Memory B cell (primary cell): ENCODE data around the gene UFC1.
"Not testable (repeated sequence)": the region's sequence is repeated elsewhere in the genome, so short reads cannot be mapped to it uniquely, and the experiment has no call there.

ENCODE experiments used
- ATAC-seq: fragments of 150-1000 bp; cut with Tn5 transposase; 2 replicates; pipeline ENCODE4 v1.10.0; 2021; ENCODE audit warnings: low read depth, mild to moderate bottlenecking, moderate library complexity
- DNase-seq, 2 donors: peaks; one replicate each; pipeline ENCODE4 v3.0.0; 2022; ENCODE audit warnings: low spot score in 2 of 2
- H3K27ac Mint-ChIP-seq: one replicate; pipeline ENCODE4 v1.8.0; 2022; ENCODE audit warnings: mild to moderate bottlenecking, moderate library complexity, mixed read lengths
- H3K27me3 Mint-ChIP-seq: one replicate; pipeline ENCODE4 v1.8.0; 2022; ENCODE audit warnings: mixed read lengths
- H3K36me3 Mint-ChIP-seq: one replicate; pipeline ENCODE4 v1.8.0; 2022; ENCODE audit warnings: mild to moderate bottlenecking, mixed read lengths
- H3K4me1 Mint-ChIP-seq: one replicate; pipeline ENCODE4 v1.8.0; 2022; ENCODE audit warnings: mixed read lengths
- H3K4me3 Mint-ChIP-seq: one replicate; pipeline ENCODE4 v1.8.0; 2022; ENCODE audit warnings: mild to moderate bottlenecking, moderate library complexity, mixed read lengths
- H3K9me3 Mint-ChIP-seq: one replicate; pipeline ENCODE4 v1.8.0; 2022; ENCODE audit warnings: mixed read lengths

Gene UFC1

DNA sequence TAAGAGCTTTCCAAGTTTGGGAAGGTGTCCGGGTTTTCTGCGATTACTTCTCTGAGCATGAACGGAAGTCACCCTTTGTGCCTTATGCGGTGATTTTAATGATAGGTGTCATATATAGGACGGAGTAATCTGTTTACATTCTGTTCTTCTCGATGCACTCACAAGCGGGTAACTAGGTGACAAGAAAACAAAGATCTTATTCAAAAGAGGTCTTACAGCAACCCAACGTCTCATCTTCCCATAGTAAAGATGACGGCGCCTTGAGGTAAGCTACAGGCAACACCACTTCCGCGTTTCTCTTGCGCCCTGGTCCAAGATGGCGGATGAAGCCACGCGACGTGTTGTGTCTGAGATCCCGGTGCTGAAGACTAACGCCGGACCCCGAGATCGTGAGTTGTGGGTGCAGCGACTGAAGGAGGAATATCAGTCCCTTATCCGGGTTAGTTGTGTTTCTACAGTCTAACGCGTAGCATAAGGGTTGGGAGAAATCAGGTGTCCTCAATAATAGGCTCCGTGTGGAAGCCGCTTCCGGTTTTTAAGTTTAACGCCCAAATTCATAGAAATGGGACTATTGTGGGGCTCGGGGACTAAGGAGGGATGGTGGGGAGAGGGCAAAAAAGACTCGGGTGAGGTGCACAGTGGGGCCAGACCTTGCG is at the start of gene UFC1:
Gene UFC1, plus strand, starts transcription at position 297 of the 656 bp plus-strand sequence. Its CDS starts 20 bp downstream, at position 317.
- Mint-ChIP-seq H3K4me1 (peaks cover 14% of the 10 kb centered on the region), H3K9me3 (no peaks in the 10 kb centered on the region), H3K27ac (peak within 1 kb of the TSS; percentile 99), H3K27me3 (no peaks in the 10 kb centered on the region), H3K36me3 (peaks cover 10% of the 10 kb centered on the region), H3K4me3 (peak within 1 kb of the TSS; percentile 100)
- DNase-seq (peak; percentile 79 to 80), ATAC-seq (peak; percentile 94)

DNA sequence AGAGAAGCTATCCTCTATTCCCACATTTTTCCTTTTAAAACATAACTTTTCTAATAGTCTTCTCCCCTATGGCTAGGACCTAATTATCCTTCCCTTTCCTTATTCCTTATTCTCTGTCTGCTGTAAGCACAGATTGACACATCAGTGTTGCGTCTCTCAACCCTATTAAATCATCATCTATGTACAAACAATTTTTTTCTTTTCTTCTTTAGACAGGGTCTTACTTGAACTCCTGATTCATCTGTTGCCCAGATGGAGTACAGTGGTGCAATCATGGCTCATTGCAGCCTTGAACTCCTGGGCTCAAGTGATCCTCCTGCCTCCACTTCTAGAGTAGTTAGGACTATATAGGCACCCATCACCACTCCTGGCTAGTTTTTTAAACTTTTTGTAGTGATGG is 47.3 kb upstream of the UFC1 start:
- no peaks in the 10 kb centered on the region for H3K9me3 Mint-ChIP-seq
- ATAC-seq (no peak), DNase-seq (no peak)
- no peak overlapping the region for H3K27ac Mint-ChIP-seq
- no peaks in the 10 kb centered on the region for H3K27me3 Mint-ChIP-seq
- peaks cover 9% of the 10 kb centered on the region for H3K36me3 Mint-ChIP-seq
- H3K4me3 Mint-ChIP-seq, result no peak overlapping the region
- H3K4me1 Mint-ChIP-seq, result peaks cover 11% of the 10 kb centered on the region

DNA sequence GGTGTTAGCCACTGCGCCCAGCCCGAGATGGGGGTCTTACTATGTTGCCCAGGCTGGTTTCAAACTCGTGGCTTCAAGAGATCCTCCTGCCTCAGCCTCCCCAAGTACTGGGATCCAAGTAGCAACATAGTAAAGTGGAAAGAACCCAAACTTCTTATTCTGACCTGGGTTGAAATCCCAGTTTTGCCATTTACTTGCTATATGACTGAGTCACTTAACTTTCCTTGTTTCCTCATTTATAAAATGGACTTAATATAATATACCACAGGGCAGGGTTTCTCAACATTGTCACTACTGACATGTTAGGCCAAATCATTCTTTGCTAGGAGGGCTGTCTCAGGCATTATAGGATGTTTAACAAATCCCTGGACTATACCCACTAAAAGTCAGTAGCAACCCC is 42.7 kb upstream of the UFC1 start:
- DNase-seq (no peak), ATAC-seq (no peak)
- H3K4me1 Mint-ChIP-seq, result peaks cover 32% of the 10 kb centered on the region
- H3K27me3 Mint-ChIP-seq, result no peaks in the 10 kb centered on the region
- no peak overlapping the region for H3K4me3 Mint-ChIP-seq
- no peak overlapping the region for H3K27ac Mint-ChIP-seq
- no peaks in the 10 kb centered on the region for H3K9me3 Mint-ChIP-seq
- H3K36me3 Mint-ChIP-seq, result peaks cover 9% of the 10 kb centered on the region

DNA sequence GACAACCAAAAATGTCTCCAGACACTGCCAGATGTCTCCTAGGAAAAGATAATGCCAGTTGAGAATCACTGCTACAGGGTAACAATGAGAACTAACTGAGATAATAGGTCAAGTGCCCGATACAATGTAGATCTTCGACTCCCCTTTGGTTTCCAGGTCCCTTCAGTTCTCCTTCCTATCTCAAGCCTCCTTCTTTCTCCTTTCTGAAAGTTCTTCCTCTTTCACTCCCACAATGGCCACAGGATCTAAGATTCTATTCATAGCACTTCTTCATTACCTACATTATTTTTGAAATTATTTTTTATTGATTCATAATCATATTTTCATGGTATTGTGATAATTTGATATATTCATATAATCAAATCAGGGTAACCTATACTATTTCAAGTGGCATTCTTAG is 42.3 kb upstream of the UFC1 start:
- H3K27me3 Mint-ChIP-seq, result no peaks in the 10 kb centered on the region
- H3K27ac Mint-ChIP-seq, result no peak overlapping the region

DNA sequence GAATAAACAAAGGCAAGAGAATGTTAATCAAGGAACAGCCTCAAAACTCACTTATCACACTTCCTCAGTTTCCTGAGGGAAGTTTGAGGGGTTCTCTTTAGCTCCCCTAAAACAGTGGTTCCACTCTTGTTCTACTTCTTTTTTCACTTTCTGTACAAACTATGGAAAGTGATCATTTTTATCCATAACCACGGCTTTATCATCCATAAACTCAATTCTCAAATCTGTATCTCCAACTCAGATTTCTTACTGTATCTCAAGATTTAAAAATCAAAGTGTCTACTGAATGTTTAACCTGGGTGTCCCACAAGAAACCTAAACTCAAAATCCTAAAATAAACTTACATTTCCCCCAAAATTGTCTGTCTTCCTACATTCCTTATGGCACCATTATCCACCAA is 39.9 kb upstream of the UFC1 start:
- peaks cover 40% of the 10 kb centered on the region for H3K4me1 Mint-ChIP-seq
- peaks cover 7% of the 10 kb centered on the region for H3K36me3 Mint-ChIP-seq
- no peaks in the 10 kb centered on the region for H3K9me3 Mint-ChIP-seq
- DNase-seq (no peak), ATAC-seq (no peak)
- no peaks in the 10 kb centered on the region for H3K27me3 Mint-ChIP-seq
- H3K4me3 Mint-ChIP-seq, result no peak overlapping the region
- no peak overlapping the region for H3K27ac Mint-ChIP-seq

More for the DNA sequence above, 42.3 kb upstream of the UFC1 start:
- H3K36me3 Mint-ChIP-seq, result peaks cover 9% of the 10 kb centered on the region
- ATAC-seq (no peak), DNase-seq (no peak)
- H3K9me3 Mint-ChIP-seq, result no peaks in the 10 kb centered on the region
- no peak overlapping the region for H3K4me3 Mint-ChIP-seq
- H3K4me1 Mint-ChIP-seq, result peaks cover 35% of the 10 kb centered on the region

DNA sequence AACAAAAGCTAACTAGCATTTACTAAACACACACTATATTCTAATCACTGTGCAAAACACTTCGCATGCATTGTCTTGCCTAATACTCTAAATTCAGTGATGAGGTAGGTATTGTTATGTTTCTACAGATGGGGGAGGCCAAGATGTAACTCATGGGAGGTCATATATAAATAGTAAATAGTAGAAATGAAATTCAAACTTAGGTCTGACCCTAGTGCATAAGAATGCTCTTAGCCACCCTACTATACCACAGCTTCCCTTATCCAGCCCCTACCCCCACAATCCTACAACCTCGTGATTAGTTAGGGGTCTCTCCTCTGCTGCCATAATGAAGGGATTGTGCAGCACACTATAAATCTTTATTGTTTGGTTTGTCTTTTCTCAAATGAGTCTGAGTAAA is 39.2 kb upstream of the UFC1 start:
- no peak for DNase-seq
- no peak overlapping the region for H3K4me3 Mint-ChIP-seq
- H3K4me1 Mint-ChIP-seq, result peaks cover 43% of the 10 kb centered on the region
- no peaks in the 10 kb centered on the region for H3K27me3 Mint-ChIP-seq
- no peak overlapping the region for H3K27ac Mint-ChIP-seq
- peaks cover 7% of the 10 kb centered on the region for H3K36me3 Mint-ChIP-seq
- H3K9me3 Mint-ChIP-seq, result no peaks in the 10 kb centered on the region
- ATAC-seq, result no peak

DNA sequence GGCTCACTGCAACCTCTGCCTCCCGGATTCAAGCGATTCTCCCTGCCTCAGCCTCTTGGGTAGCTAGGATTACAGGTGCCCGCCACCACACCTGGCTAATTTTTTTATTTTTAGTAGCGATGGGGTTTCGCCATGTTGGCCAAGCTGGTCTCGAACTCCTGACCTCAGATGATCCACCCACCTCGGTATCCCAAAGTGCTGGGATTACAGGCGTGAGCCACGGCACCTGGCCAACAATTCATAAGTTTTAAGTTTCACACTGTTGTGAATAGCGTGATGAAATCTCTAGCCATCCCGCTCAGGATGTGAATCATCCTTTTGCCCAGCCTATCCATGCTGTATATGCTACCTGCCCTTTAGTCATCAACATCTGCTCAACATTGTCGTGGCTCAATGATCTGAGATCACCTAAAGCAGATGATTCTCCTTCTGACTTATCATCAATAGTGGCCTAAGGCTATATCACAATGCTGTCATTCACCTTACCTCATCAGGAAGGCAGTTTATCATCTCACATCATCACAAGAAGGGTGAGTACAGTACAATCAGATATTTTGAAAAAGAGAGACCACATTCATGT is 38.6 kb upstream of the UFC1 start:
- no peaks in the 10 kb centered on the region for H3K9me3 Mint-ChIP-seq
- H3K27ac Mint-ChIP-seq, result peak overlapping the region; percentile 59
- peaks cover 47% of the 10 kb centered on the region for H3K4me1 Mint-ChIP-seq
- H3K4me3 Mint-ChIP-seq, result no peak overlapping the region
- DNase-seq (no peak), ATAC-seq (no peak)
- no peaks in the 10 kb centered on the region for H3K27me3 Mint-ChIP-seq
- H3K36me3 Mint-ChIP-seq, result peaks cover 7% of the 10 kb centered on the region

DNA sequence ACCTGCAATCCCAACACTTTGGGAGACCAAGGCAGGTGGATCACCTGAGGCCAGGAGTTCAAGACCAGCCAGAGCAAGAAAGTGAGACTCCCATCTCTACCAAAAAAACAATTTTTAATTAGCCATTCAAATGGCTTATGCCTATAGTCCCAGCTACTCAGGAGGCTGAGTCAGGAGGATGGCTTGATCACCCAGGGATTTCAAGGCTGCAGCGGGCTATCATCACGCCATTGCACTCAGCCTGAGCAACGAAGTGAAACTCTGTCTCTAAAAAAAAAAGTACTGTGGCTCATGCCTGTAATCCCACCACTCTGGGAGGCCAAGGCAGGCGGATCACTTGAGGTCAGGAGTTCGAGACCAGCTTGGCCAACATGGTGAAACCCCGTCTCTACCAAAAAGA is 37.8 kb upstream of the UFC1 start:
- not testable (repeated sequence) for H3K27me3 Mint-ChIP-seq, H3K27ac Mint-ChIP-seq, H3K9me3 Mint-ChIP-seq, H3K36me3 Mint-ChIP-seq, ATAC-seq, DNase-seq
- H3K4me1 Mint-ChIP-seq, result peaks cover 49% of the 10 kb centered on the region
- peak overlapping the region; percentile 32 for H3K4me3 Mint-ChIP-seq

DNA sequence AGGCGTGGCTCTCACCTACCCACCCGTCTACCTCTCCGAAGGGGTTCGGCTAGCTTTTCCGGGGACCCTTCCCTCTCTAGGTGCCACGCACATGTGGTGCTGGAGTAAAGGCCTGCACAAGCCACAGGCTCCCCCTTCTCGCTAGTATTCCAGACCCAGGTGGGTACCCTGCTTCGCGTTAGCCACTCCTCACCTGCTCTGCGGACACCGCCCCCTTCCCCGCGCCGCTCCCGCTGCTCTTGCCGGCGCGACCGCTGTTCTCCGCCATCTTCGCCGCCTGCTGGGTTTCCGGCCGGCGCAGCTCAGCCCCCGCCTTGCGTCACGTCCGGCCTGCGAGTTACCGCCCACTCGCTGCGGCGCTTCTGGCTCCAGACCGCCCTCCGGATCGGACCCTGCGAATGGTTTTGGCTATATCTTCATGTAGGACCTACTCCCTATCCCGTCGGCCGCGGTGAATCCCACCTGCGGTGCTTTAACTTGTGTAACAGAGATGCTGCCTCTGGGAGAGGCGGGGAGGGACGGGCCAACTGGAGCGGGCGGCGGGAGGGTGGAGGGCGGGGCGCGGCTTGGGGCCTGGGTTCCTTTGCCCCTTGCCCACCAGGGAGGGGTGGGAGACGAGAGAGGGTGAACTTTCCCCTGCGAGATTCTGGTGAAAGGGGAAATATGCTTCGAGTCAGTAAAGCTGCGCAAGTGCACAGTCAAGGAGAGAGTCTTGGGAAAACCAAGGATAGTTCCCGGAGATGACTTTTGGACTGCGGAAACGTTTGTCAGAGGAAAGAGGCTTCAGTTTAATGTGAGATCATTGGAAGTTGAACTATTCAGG is 35.8 kb upstream of the UFC1 start, which contains the start of the genes NIT1 and PFDN2:
Gene NIT1, plus strand, starts transcription at position 347 of the 823 bp plus-strand sequence. Its CDS starts 72 bp downstream, at position 419.
Gene PFDN2, minus strand, starts transcription at position 279 of the 823 bp plus-strand sequence. Its CDS starts 11 bp downstream, at position 268.
- peaks cover 11% of the 10 kb centered on the region for H3K36me3 Mint-ChIP-seq
- peaks cover 49% of the 10 kb centered on the region for H3K4me1 Mint-ChIP-seq
- peak; percentile 81 for ATAC-seq
- H3K4me3 Mint-ChIP-seq, result peak within 1 kb of the TSS; percentile 98
- H3K9me3 Mint-ChIP-seq, result no peaks in the 10 kb centered on the region
- DNase-seq, result peak; percentile 74 to 86
- H3K27me3 Mint-ChIP-seq, result no peaks in the 10 kb centered on the region
- peak within 1 kb of the TSS; percentile 87 for H3K27ac Mint-ChIP-seq

DNA sequence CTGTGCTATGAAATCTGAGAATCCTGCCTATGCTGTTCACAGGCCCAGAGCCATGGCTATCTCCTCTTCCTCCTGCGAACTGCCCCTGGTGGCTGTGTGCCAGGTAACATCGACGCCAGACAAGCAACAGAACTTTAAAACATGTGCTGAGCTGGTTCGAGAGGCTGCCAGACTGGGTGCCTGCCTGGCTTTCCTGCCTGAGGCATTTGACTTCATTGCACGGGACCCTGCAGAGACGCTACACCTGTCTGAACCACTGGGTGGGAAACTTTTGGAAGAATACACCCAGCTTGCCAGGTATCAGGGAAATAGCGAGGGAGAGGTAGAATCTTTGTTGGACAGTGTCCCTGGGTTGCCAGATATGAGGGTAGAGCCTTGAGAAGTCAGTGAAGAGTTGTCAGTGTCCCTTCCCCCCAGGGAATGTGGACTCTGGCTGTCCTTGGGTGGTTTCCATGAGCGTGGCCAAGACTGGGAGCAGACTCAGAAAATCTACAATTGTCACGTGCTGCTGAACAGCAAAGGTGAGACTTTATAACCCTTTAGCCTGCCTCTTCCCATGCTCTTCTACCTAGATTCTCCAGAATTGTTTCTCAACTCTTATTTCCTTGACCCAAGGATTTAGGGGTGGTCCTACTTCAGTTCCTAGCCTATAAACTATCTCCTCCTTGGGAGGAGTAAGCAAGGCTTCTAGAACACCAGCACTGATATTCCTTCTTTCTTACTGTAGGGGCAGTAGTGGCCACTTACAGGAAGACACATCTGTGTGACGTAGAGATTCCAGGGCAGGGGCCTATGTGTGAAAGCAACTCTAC is 34.5 kb upstream of the UFC1 start:
- ATAC-seq (peak; percentile 57), DNase-seq (no peak)
- Mint-ChIP-seq H3K27ac (peak overlapping the region; percentile 87), H3K27me3 (no peaks in the 10 kb centered on the region), H3K36me3 (peaks cover 21% of the 10 kb centered on the region), H3K9me3 (no peaks in the 10 kb centered on the region), H3K4me1 (peaks cover 37% of the 10 kb centered on the region), H3K4me3 (peak overlapping the region; percentile 98)

DNA sequence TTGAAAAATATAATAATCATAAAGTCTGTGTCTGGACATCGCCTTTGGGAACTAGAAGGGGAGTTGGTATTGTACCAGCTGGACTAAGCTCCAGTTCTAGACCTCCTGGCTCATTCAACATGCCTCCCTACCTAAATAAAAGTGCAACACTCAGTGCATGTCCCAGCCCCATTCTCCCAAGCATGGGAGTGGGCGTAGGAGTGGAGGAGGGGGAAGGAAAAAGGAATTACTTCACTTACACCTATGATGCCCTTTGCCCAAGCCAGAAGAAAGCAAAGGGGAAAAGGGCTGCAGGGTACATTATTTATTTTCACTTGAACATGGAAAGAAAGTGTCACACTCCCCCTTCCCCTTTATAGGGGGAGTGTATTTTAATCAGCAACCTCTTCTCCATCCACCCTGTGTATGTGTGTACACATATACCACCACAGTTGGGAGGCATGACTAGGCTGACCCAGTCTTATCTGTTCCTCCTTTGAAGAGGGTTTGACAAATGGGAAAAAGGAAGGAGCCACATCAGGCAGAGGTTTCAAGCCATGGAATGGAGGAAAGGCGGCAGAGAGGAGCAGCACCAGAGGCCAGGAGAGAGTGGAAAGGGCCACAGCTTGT is 32.6 kb upstream of the UFC1 start:
- H3K27me3 Mint-ChIP-seq, result no peaks in the 10 kb centered on the region
- peak overlapping the region; percentile 88 for H3K27ac Mint-ChIP-seq
- no peak overlapping the region for H3K4me3 Mint-ChIP-seq
- DNase-seq (no peak), ATAC-seq (no peak)
- peaks cover 22% of the 10 kb centered on the region for H3K36me3 Mint-ChIP-seq
- H3K4me1 Mint-ChIP-seq, result peaks cover 34% of the 10 kb centered on the region
- no peaks in the 10 kb centered on the region for H3K9me3 Mint-ChIP-seq

DNA sequence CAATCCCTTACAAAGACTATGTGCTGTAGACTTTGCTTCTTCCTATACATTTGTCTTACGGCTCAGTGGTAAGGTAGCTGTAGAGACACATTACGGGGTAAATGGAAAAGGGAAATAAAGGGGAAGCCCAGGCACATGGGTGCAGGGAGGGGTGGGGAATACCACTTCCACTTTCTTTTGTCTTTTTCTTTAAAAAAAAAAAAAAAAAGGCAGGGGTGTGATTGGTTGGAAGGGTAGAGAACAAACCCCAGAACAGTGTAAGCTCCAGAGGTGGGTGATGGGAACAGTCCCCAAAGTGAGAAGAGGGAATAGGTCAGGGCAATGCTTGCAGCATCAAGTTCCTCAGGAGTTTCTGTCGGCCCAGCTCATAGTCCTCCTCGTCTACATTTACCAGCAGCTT is 31.9 kb upstream of the UFC1 start:
- H3K27me3 Mint-ChIP-seq, result no peaks in the 10 kb centered on the region
- H3K9me3 Mint-ChIP-seq, result no peaks in the 10 kb centered on the region
- peak overlapping the region; percentile 88 for H3K27ac Mint-ChIP-seq
- DNase-seq (no peak), ATAC-seq (peak; percentile 23)
- H3K36me3 Mint-ChIP-seq, result peaks cover 27% of the 10 kb centered on the region
- peaks cover 35% of the 10 kb centered on the region for H3K4me1 Mint-ChIP-seq
- peak overlapping the region; percentile 48 for H3K4me3 Mint-ChIP-seq

DNA sequence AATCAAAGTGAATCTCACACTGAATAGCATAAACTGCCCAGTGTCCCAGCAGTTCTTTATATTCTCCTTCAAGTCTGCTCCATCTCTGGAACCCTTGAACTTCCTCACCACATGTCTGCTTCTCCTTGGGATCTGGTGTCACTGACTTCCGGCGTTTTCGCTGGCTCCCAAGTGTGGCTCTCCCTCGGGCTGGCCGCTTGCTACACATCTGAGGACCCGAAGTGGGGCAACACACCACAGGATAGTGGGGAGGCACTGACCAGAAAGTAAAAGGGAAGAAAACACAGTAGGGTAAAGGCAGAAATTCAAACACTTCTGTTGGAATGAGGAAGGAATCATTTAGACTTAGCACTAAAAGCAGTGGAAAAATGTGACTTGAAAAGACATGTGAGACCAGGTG is 30.8 kb upstream of the UFC1 start:
- H3K27ac Mint-ChIP-seq, result no peak overlapping the region
- H3K4me1 Mint-ChIP-seq, result peaks cover 32% of the 10 kb centered on the region
- peaks cover 28% of the 10 kb centered on the region for H3K36me3 Mint-ChIP-seq

More for the DNA sequence above, 30.8 kb upstream of the UFC1 start:
- no peak for DNase-seq
- Mint-ChIP-seq H3K4me3 (no peak overlapping the region), H3K27me3 (no peaks in the 10 kb centered on the region), H3K9me3 (no peaks in the 10 kb centered on the region)
- ATAC-seq, result no peak
